HepG2 (cell line): ENCODE measurements around the gene SMIM1. TPM values are rescaled to one million over a fixed set of nuclear protein-coding genes. Genes with fewer than 3 reads are reported as not detected.
A peak's percentile ranks its signal among the peaks of the same experiment; 100 is the strongest.

Experiments used
- ARNT2 ChIP-seq: sonication (generic); formaldehyde crosslinking; IDR thresholded peaks from 2 replicates; pipeline ENCODE4 v1.8.0; 2022; ENCODE audit warnings: mild to moderate bottlenecking, low read depth, missing genetic modification reagents, moderate library complexity
- CAMTA2 ChIP-seq: sonication (generic); formaldehyde crosslinking; IDR thresholded peaks from 2 replicates; pipeline ENCODE4 v1.4.0; 2020; ENCODE audit warnings: mild to moderate bottlenecking, missing genetic modification reagents, borderline replicate concordance
- CENPX ChIP-seq: sonication (generic); formaldehyde crosslinking; IDR thresholded peaks from 2 replicates; pipeline ENCODE4 v1.9.0; 2021; ENCODE audit warnings: mild to moderate bottlenecking, missing genetic modification reagents, moderate library complexity
- CHD2 ChIP-seq: IDR thresholded peaks from 2 replicates; pipeline ENCODE4 v1.6.1; 2011; ENCODE audit warnings: low read depth, low read length, improper control_type of control experiment
- GTF2F1 ChIP-seq: fragments of 150-350 bp; IDR thresholded peaks from 2 replicates; pipeline ENCODE4 v1.6.1; 2014; ENCODE audit warnings: low read length
- HDAC2 ChIP-seq: sonication (generic); formaldehyde crosslinking; IDR thresholded peaks from 2 replicates; pipeline ENCODE4 v1.4.0; 2020; ENCODE audit warnings: missing genetic modification reagents
- KLF6 ChIP-seq: IDR thresholded peaks from 2 replicates; pipeline ENCODE4 v1.8.0; 2016; ENCODE audit warnings: missing biosample characterization, missing genetic modification reagents
- MAX ChIP-seq: IDR thresholded peaks from 2 replicates; pipeline ENCODE4 v1.6.1; 2012; ENCODE audit warnings: inconsistent platforms
- MXD1 ChIP-seq: sonication (generic); formaldehyde crosslinking; IDR thresholded peaks from 2 replicates; pipeline ENCODE4 v1.4.0; 2020; ENCODE audit warnings: mild to moderate bottlenecking, missing genetic modification reagents
- NCOA1 ChIP-seq: sonication (generic); formaldehyde crosslinking; IDR thresholded peaks from 2 replicates; pipeline ENCODE4 v1.9.0; 2021; ENCODE audit warnings: missing genetic modification reagents
- NPAS2 ChIP-seq: sonication (generic); formaldehyde crosslinking; IDR thresholded peaks from 2 replicates; pipeline ENCODE4 v1.8.0; 2022; ENCODE audit warnings: mild to moderate bottlenecking, missing genetic modification reagents, borderline replicate concordance
- PBX3 ChIP-seq: sonication (generic); formaldehyde crosslinking; IDR thresholded peaks from 2 replicates; pipeline ENCODE4 v1.8.1; 2023; ENCODE audit warnings: missing genetic modification reagents, inconsistent platforms, borderline replicate concordance
- POGZ ChIP-seq: sonication (generic); formaldehyde crosslinking; IDR thresholded peaks from 2 replicates; pipeline ENCODE4 v1.4.0; 2020; ENCODE audit warnings: mild to moderate bottlenecking, missing genetic modification reagents
- RAD21 ChIP-seq: fragments of 450-650 bp; formaldehyde crosslinking; IDR thresholded peaks from 2 replicates; pipeline ENCODE4 v1.5.0; 2020; ENCODE audit warnings: mild to moderate bottlenecking
- RERE ChIP-seq: IDR thresholded peaks from 2 replicates; pipeline ENCODE4 v1.6.1; 2016; ENCODE audit warnings: low read depth, missing genetic modification reagents, missing compliant biosample characterization
- SP4 ChIP-seq: sonication (generic); formaldehyde crosslinking; IDR thresholded peaks from 2 replicates; pipeline ENCODE4 v1.8.1; 2023; ENCODE audit warnings: mild to moderate bottlenecking, missing genetic modification reagents
- SPEN ChIP-seq: sonication (generic); formaldehyde crosslinking; IDR thresholded peaks from 2 replicates; pipeline ENCODE4 v1.5.1; 2020; ENCODE audit warnings: low read depth, mild to moderate bottlenecking, missing genetic modification reagents
- SRSF4 ChIP-seq: fragments of 200-400 bp; formaldehyde crosslinking; IDR thresholded peaks from one replicate; pipeline ENCODE4 v1.6.1; 2018; ENCODE audit warnings: mild to moderate bottlenecking, low read depth, low read length, moderate library complexity; ENCODE audit not compliant: poor library complexity, severe bottlenecking
- XRCC5 ChIP-seq: fragments of 200-400 bp; formaldehyde crosslinking; optimal IDR thresholded peaks from 2 replicates; pipeline ENCODE3; 2017; ENCODE audit warnings: mild to moderate bottlenecking, low read length
- ZNF331 ChIP-seq: sonication (generic); formaldehyde crosslinking; IDR thresholded peaks from 2 replicates; pipeline ENCODE4 v1.4.0; 2020; ENCODE audit warnings: missing genetic modification reagents
- ZNF530 ChIP-seq: sonication (generic); formaldehyde crosslinking; IDR thresholded peaks from 2 replicates; pipeline ENCODE4 v1.5.0; 2020; ENCODE audit warnings: low read depth, mild to moderate bottlenecking, missing genetic modification reagents
- ZNF580 ChIP-seq: IDR thresholded peaks from 2 replicates; pipeline ENCODE4 v1.6.1; 2016; ENCODE audit warnings: low read depth, borderline replicate concordance
- ZNF775 ChIP-seq: sonication (generic); formaldehyde crosslinking; IDR thresholded peaks from 2 replicates; pipeline ENCODE4 v1.4.0; 2020; ENCODE audit warnings: missing genetic modification reagents, mild to moderate bottlenecking, moderate library complexity, borderline replicate concordance
- polyA plus RNA-seq, 8 experiments: library from polyadenylated mRNA; depleted of rRNA in 3 of 8; stranded (reverse) in 7 of 8; unstranded in 1 of 8; fragments of >200 nt; fragmentation: Illumina TruSeq in 4 of 8; extraction: Trizol in 4 of 8; gene quantifications; 2 replicates each; pipeline versions ENCODE4 v1.2.1 to v1.2.3, GENCODE V29; 2011 to 2016; ENCODE audit warnings: low read depth in 4 of 8, missing spikeins in 1 of 8, mixed read lengths in 1 of 8; ENCODE audit not compliant: insufficient read depth in 1 of 8
- total RNA-seq, 5 experiments: library from RNA; depleted of rRNA; stranded (reverse); fragments of >200 nt; fragmentation: Illumina TruSeq; extraction: Trizol; gene quantifications; 2 replicates each; pipeline ENCODE4 v1.2.3, GENCODE V29; 2016; ENCODE audit warnings: low read depth in 1 of 5

Gene SMIM1
- total and polyA plus RNA-seq, 2 of the 13 experiments (the other 11 are each of a cell fraction or from before 2014, with no cell fraction given): 12.4 to 56.3 TPM

- peak; percentile 31 for TF ChIP-seq RAD21 (CRISPR knock-in tag)
- no peak for TF ChIP-seq GTF2F1
- TF ChIP-seq CAMTA2 (CRISPR knock-in tag): no peak
- no peak for TF ChIP-seq NCOA1
- no peak for TF ChIP-seq SRSF4
- peak; percentile 55; the same call in 1 of the 2 replicates for TF ChIP-seq ZNF580
- TF ChIP-seq ARNT2: peak; percentile 67; the same call in 1 of the 2 replicates
- no peak for TF ChIP-seq NPAS2 (CRISPR knock-in tag)
- no peak for TF ChIP-seq PBX3 (CRISPR knock-in tag)
- peak; percentile 81 for TF ChIP-seq HDAC2
- TF ChIP-seq KLF6 (CRISPR knock-in tag): 0 out of 2 replicates have a peak, but pooled peaks have one; percentile 51
- peak; percentile 63 for TF ChIP-seq POGZ (CRISPR knock-in tag)
- TF ChIP-seq CENPX: no peak
- TF ChIP-seq ZNF331: peak; percentile 77; the same call in 1 of the 2 replicates
- no peak for TF ChIP-seq CHD2
- TF ChIP-seq XRCC5: peak; percentile 90
- TF ChIP-seq SPEN (CRISPR knock-in tag): peak; percentile 97
- TF ChIP-seq RERE (CRISPR knock-in tag): no peak
- TF ChIP-seq ZNF530 (CRISPR knock-in tag): no peak
- peak; percentile 16; the same call in 1 of the 2 replicates for TF ChIP-seq SP4 (CRISPR knock-in tag)
- TF ChIP-seq MAX: peak; percentile 73
- no peak for TF ChIP-seq ZNF775 (CRISPR knock-in tag)
- no peak for TF ChIP-seq MXD1 (CRISPR knock-in tag)
Measured at GRCh38 chr1:3796215-3797061, 23.9 kb downstream of the SMIM1 start, which contains the start of gene LRRC47 (continued).
